ENCODE measurements around the gene GPR63. TPM values are rescaled to one million over a fixed set of nuclear protein-coding genes. Genes with fewer than 3 reads are reported as not detected.

Gene GPR63
- total RNA-seq (2012; rRNA removed) (0.36 and 0.56 TPM in 2 replicates), polyA plus RNA-seq (2012; rRNA removed) (0.32 and 0.44 TPM in 2 replicates), Bru-seq, nascent RNA (percentile 59 among the genes with signal in this experiment), BruChase-seq, experiment 1, labeled RNA remaining after a 6-hour chase (percentile 58 among the genes with signal in this experiment), BruChase-seq, experiment 2, labeled RNA remaining after a 2-hour chase (percentile 60 among the genes with signal in this experiment)
- 0.11 TPM in 2 replicates for polyA plus RNA-seq (2012; cell fraction: cytosol; rRNA removed)
- polyA plus RNA-seq (2012; cell fraction: nucleus; rRNA removed; ENCODE audit: low replicate concordance) = 0.20 and 0.94 TPM in 2 replicates
- long read RNA-seq, full-length matches to known transcripts = 2 of 5 reads
- long read RNA-seq, partial matches to known transcripts = 0 of 5 reads
- long read RNA-seq, other reads (novel, unspliced or antisense) = 3 of 5 reads

- no TSS peak for BruUV-seq (replicated peaks)
- Histone ChIP-seq H2BK15ac (ENCODE audit: low read depth, low read length) (peak within 1 kb of the TSS; percentile 52; the same call in 1 of the 3 replicates), H3K23ac (ENCODE audit: low read depth, low read length) (peak within 1 kb of the TSS; percentile 93), H3K27me3 (ENCODE audit: control insufficient read depth, insufficient read depth, low read length) (peaks cover 8% of the 10 kb centered on the region; the same call in 1 of the 2 replicates), H2AK5ac (ENCODE audit: low read depth, low read length) (no peak within 1 kb of the TSS), H2BK5ac (ENCODE audit: low read depth, low read length, poor library complexity, severe bottlenecking) (no peak within 1 kb of the TSS), H3K9me1 (ENCODE audit: insufficient read depth, low read length) (no peaks in the 10 kb centered on the region), H3K4me1 (ENCODE audit: control insufficient read depth, insufficient read depth, low read length) (no peaks in the 10 kb centered on the region), H3K18ac (ENCODE audit: low read depth, low read length) (peak within 1 kb of the TSS; percentile 38), H3K4me3 (ENCODE audit: insufficient read depth, low read depth, low read length) (peak within 1 kb of the TSS; percentile 87), H4K91ac (ENCODE audit: insufficient read depth, low read depth, low read length) (peak within 1 kb of the TSS; percentile 58; the same call in 1 of the 2 replicates), H2AK9ac (replicated peaks; ENCODE audit: low read depth, low read length, poor library complexity) (peak within 1 kb of the TSS; percentile 71), H3K9me3 (ENCODE audit: control insufficient read depth, insufficient read depth, low read length) (no peaks in the 10 kb centered on the region), H2BK20ac (ENCODE audit: low read depth, low read length) (no peak within 1 kb of the TSS), H3K56ac (ENCODE audit: extremely low read depth, insufficient read depth, low read length) (no peak within 1 kb of the TSS), H3K4ac (ENCODE audit: low read depth, low read length) (peak within 1 kb of the TSS; percentile 83), H3K36me3 (ENCODE audit: control insufficient read depth, insufficient read depth, low read length) (no peaks in the 10 kb centered on the region), H4K5ac (ENCODE audit: low read depth, low read length) (0 out of 2 replicates have a peak within 1 kb of the TSS, but pooled peaks have one; percentile 3), H3K79me1 (ENCODE audit: low read depth in 1 of 2, low read length in 2 of 2) (0 out of 4 replicates have a peak, but pooled peaks cover 0 to 5% of the 10 kb centered on the region in 2 experiments), H3K27ac (ENCODE audit: insufficient read depth, low read length) (peak within 1 kb of the TSS; percentile 18; the same call in 1 of the 2 replicates), H2AFZ (replicated peaks; ENCODE audit: low read length, poor library complexity) (peak within 1 kb of the TSS; percentile 96), H4K8ac (ENCODE audit: low read depth in 2 of 2, low read length in 2 of 2) (peak within 1 kb of the TSS; percentile 61 to 63; a peak in 3 of 4 replicates), H3K4me2 (ENCODE audit: low read depth, low read length) (peak within 1 kb of the TSS; percentile 92), H2BK120ac (ENCODE audit: low read depth, low read length) (peak within 1 kb of the TSS; percentile 86), H4K20me1 (ENCODE audit: insufficient read depth, low read length) (no peaks in the 10 kb centered on the region), H3K9ac (ENCODE audit: low read depth, low read length) (peak within 1 kb of the TSS; percentile 57), H3K14ac (replicated peaks; ENCODE audit: low read depth, low read length) (0 out of 2 replicates have a peak within 1 kb of the TSS, but pooled peaks have one; percentile 22)
- DNase-seq (peak; percentile 52), ATAC-seq (ENCODE audit: low read depth) (peak; percentile 93)
- 1% methylated on average over 41 of the region's 80 CpGs; no CpG with 5 or more reads in 1 of the 2 experiments for WGBS, 2 experiments (ENCODE audit: extremely low coverage in 2 of 2, insufficient read length in 1 of 2)
- dilution Hi-C loops (cut with HindIII; ENCODE audit: low sequenced_read_pairs, unreplicated experiment) (no loop called here), in situ Hi-C loops (cut with MboI; ENCODE audit: low sequenced_read_pairs) (no loop called here), intact Hi-C loops (cut with micrococcal nuclease) (loop anchor here (1.0 to 2.0 kb wide), 2 partner anchors 21 to 211 kb away; no protein-coding TSS in a partner anchor)
- no peak for TF ChIP-seq SMC3 (IDR thresholded peaks at IDR 0.05; ENCODE audit: low read depth, low read length)
- peak; percentile 59; the same call in 1 of the 2 replicates for TF ChIP-seq MAZ (IDR thresholded peaks at IDR 0.05; ENCODE audit: borderline replicate concordance, low read depth, low read length)
- TF ChIP-seq BHLHE40 (IDR thresholded peaks at IDR 0.05; ENCODE audit: low read depth, low read length) = no peak
- no peak for TF ChIP-seq RFX5 (IDR thresholded peaks at IDR 0.05; ENCODE audit: low read depth, low read length)
- ChIA-PET POLR2A (ENCODE audit: unreplicated experiment) (no interaction called here), CTCF (interaction anchor here (1.0 to 1.3 kb wide), 2 partner anchors 47 to 130 kb away, joined by 3 read pairs; no protein-coding TSS in a partner anchor)
Measured at GRCh38 chr6:96837081-96837971, at the start of gene GPR63. GPR63 (minus strand) TSS chr6:96837477; CDS start chr6:96799731, 37,746 bp downstream.
